ENCODE data around the gene CES4A.

DNA sequence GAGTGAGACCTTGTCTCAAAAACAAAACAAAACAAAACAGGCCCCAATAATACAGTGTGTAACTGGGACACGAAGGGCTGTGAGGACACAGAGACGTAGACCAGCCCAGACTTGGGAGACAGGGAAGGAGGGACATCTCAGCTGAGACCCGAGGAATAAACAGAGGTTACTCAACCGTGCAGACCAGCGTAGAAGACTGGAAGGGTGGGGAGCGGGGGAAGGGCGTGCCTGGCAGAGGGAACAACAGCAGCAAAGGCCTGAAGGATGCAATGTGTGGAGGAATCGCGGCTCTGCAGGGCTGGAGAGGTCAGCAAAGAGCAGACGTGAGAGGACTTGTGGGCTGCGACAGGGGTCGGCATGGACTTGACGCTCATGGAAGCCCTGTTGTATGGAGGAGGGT, 11.6 kb upstream of the CES4A start:
- TF ChIP-seq, protein P1, sequence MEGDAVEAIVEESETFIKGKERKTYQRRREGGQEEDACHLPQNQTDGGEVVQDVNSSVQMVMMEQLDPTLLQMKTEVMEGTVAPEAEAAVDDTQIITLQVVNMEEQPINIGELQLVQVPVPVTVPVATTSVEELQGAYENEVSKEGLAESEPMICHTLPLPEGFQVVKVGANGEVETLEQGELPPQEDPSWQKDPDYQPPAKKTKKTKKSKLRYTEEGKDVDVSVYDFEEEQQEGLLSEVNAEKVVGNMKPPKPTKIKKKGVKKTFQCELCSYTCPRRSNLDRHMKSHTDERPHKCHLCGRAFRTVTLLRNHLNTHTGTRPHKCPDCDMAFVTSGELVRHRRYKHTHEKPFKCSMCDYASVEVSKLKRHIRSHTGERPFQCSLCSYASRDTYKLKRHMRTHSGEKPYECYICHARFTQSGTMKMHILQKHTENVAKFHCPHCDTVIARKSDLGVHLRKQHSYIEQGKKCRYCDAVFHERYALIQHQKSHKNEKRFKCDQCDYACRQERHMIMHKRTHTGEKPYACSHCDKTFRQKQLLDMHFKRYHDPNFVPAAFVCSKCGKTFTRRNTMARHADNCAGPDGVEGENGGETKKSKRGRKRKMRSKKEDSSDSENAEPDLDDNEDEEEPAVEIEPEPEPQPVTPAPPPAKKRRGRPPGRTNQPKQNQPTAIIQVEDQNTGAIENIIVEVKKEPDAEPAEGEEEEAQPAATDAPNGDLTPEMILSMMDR (conservative IDR thresholded peaks at IDR 0.05 in 1 of 2, IDR thresholded peaks at IDR 0.05 in 1 of 2; ENCODE audit: low read depth in 1 of 2, low read length in 2 of 2), result no peak
- no peak for TF ChIP-seq EZH2 (IDR thresholded peaks at IDR 0.05; ENCODE audit: low read length, missing control alignments)

Measured in fibroblast of lung (primary cell).